Measurements from ENCODE around the gene URAD.
"Not testable (repeated sequence)": the region's sequence is repeated elsewhere in the genome, so short reads cannot be mapped to it uniquely, and the experiment has no call there.

The URAD gene

DNA sequence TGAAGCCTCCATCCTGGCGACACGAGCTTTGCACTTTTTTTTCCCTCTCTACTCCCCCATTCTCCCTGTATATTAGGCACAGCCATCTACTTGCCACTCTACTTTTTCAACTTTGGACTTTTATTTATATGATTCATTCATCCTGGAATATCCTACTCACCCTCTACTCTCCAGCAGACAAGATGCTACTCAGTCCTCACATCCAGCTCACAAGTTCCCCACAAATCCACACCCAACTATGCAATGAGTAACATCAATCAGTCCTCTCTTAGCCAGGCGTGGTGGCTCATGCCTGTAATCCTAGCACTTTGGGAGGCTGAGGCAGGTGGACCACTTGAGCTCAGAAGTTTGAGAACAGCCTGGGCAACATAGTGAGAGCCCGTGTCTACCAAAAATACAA is 23.9 kb upstream of the URAD start:
- FAIRE-seq (no peak), DNase-seq (ENCODE audit: insufficient read length, low spot score) (no peak)
- no peak for TF ChIP-seq CTCF (IDR thresholded peaks at IDR 0.05; ENCODE audit: insufficient read depth, missing control alignments)

DNA sequence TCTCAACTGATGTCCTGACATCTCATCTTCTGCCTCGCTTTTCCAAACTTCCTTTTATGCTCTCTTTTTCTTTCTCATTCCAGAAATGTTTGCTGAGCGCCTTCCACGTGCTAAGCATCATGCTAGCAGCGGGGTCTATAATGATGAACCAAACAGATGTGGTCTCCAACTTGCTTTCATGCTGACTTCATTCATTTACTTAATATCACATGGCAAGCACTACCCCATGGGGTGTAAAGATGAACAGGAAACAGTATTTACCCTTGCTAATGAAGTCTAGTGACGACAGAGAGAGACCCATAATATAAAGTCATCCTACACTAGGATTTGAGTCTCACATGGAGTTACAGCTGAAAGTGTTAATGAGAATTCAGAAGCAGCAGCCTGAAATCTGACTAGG is 21.6 kb upstream of the URAD start:
- DNase-seq (ENCODE audit: insufficient read length, low spot score) (no peak), FAIRE-seq (no peak)
- TF ChIP-seq CTCF (IDR thresholded peaks at IDR 0.05; ENCODE audit: insufficient read depth, missing control alignments): no peak

DNA sequence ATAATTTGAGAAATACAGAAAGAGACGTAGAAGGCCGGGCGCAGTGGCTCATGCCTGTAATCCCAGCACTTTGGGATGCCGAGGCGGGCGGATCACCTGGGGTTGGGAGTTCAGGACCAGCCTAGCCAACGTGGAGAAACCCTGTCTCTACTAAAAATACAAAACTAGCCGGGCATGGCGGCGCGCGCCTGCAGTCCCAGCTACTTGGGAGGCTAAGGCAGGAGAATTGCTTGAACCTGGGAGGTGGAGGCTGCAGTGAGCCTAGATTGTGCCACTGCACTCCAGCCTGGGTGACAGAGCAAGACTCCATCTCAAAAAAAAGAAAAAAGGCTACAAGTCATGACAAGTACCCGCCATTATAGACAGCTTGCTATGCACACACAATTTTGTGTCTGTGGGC is 16.5 kb upstream of the URAD start:
- FAIRE-seq; DNase-seq (ENCODE audit: insufficient read length, low spot score): not testable (repeated sequence)

GRCh38 chr13:28002886-28003698 is 14.6 kb upstream of the URAD start:
- no peak for TF ChIP-seq CTCF (IDR thresholded peaks at IDR 0.05; ENCODE audit: insufficient read depth, missing control alignments)
- DNase-seq (ENCODE audit: insufficient read length, low spot score): no peak
- no peak for FAIRE-seq

GRCh38 chr13:28001837-28002473 is 13.5 kb upstream of the URAD start:
- TF ChIP-seq CTCF (IDR thresholded peaks at IDR 0.05; ENCODE audit: insufficient read depth, missing control alignments): no peak
- DNase-seq (ENCODE audit: insufficient read length, low spot score) (no peak), FAIRE-seq (no peak)

- TF ChIP-seq CTCF (IDR thresholded peaks at IDR 0.05; ENCODE audit: insufficient read depth, missing control alignments): no peak
- FAIRE-seq: no peak
- DNase-seq (ENCODE audit: insufficient read length, low spot score): no peak
Observed at GRCh38 chr13:28001049-28001448, 12.6 kb upstream of the URAD start.

DNA sequence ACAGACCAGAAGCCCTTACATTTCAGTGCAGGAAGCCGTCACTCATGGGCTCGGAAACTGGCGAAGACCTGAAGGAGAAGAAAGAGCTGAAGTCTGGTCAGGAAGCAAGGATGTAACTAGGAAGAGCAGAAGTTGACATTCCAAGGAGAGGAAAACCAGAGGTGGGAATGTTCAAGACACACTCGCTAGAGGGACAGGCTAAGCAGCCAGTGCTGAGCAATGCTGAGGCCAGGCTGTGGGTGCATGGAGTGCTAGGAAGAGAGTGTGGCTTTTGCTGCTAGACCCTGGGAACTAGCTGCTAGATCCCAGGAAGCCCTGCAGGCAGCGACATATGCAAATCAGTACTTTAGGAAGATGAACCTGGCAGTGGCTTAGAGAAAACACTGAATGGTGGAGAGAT is 12.1 kb upstream of the URAD start:
- TF ChIP-seq CTCF (IDR thresholded peaks at IDR 0.05; ENCODE audit: insufficient read depth, missing control alignments): no peak
- DNase-seq (ENCODE audit: insufficient read length, low spot score): no peak
- FAIRE-seq: no peak
